Fibroblast of pulmonary artery (primary cell): Measurements from ENCODE around the gene PTGFRN.
A peak's percentile ranks its signal among the peaks of the same experiment; 100 is the strongest.

Experiments
- DNase-seq: peaks from one replicate; pipeline ENCODE4 v3.0.0-alpha.2; 2010; ENCODE audit warnings: low read depth
- H3K4me3 ChIP-seq: replicated peaks from 2 replicates; pipeline ENCODE4 v1.5.1; 2011; ENCODE audit warnings: low read depth, mild to moderate bottlenecking, control low read depth, low read length, moderate library complexity
- TF ChIP-seq, protein P1 (sequence below): IDR thresholded peaks from 2 replicates; pipeline ENCODE4 v1.5.1; 2011; ENCODE audit warnings: mild to moderate bottlenecking, control low read depth, low read length, inconsistent platforms; ENCODE audit errors: missing control alignments

PTGFRN gene

DNA sequence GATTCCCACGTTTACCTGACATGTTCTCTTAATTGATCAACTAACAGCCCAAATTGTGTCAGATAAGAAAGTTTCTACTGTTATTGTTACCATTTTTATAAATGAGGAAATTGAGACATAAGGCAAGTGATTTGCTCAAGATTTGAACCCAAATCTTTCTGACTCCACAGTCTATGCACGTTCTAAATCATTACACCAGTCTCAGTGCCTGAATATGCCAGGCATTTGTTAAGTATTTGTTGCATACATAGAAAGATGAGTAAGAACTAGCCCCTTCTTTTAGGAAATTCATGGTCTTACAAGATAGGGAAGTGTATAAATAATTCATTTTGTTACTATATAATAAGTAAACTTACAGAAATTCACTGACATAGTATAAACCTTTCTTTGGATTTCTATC is 84.7 kb downstream of the PTGFRN start:
- no peak overlapping the region for H3K4me3 ChIP-seq
- TF ChIP-seq, protein P1, sequence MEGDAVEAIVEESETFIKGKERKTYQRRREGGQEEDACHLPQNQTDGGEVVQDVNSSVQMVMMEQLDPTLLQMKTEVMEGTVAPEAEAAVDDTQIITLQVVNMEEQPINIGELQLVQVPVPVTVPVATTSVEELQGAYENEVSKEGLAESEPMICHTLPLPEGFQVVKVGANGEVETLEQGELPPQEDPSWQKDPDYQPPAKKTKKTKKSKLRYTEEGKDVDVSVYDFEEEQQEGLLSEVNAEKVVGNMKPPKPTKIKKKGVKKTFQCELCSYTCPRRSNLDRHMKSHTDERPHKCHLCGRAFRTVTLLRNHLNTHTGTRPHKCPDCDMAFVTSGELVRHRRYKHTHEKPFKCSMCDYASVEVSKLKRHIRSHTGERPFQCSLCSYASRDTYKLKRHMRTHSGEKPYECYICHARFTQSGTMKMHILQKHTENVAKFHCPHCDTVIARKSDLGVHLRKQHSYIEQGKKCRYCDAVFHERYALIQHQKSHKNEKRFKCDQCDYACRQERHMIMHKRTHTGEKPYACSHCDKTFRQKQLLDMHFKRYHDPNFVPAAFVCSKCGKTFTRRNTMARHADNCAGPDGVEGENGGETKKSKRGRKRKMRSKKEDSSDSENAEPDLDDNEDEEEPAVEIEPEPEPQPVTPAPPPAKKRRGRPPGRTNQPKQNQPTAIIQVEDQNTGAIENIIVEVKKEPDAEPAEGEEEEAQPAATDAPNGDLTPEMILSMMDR, result no peak
- DNase-seq, result no peak

DNA sequence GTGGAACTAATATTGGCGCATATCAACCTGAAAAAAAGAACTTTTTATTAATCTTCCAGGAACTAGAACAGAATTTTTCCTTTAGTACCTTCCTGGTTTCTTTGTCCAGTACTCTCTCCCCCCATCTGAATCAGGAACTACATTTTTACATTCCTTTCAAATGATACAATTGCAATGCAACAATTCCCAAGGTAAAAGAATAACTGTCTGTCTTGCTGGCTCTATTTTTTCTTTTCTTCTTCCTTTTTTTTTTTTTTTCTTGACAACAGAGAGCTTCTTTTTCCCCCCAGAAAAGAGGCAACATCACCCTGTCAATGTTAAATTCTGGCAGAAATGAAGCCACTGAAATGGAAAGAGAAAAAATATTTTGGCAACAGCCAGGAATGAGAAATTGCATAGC is 87.3 kb downstream of the PTGFRN start:
- TF ChIP-seq, protein P1, result no peak
- no peak overlapping the region for H3K4me3 ChIP-seq
- peak; percentile 75 for DNase-seq

DNA sequence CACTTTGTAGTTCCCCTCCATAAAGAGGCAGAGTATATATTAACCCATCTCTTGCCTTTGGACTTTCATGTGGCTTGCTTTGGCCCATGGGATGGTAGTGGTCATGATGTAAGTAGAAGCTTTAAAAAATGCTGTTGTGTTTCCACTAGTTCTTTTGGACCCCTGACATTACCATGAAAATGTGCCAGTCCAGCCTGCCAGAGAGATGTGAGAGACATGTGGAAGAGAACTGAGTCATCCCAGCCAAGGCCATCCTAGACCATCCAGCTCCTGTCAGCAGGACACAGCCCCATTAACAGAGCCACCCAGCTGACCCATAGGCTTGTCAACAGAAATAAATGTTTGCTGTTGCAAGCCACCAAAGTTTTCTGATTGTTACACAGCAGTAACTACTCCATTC is 87.9 kb downstream of the PTGFRN start:
- DNase-seq, result no peak

DNA sequence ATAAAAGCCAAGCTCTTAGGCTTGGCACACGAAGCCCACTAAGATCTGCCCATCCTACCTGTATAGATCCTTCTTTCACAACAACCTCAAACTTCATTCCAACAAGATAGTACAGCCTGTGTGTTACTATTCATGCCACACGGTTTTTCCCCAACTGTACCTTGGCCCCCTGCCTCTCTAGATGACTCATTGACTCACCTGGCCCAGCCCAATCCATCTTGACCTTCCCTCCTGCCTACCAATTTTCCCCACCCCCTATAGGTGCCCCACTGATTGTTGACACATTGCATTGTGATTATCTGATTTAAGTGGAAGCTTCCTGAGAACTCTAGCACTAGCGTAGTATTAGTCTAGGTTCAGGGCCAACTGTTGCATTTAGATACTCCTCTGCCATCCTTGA is 89.9 kb downstream of the PTGFRN start:
- TF ChIP-seq, protein P1, result no peak
- H3K4me3 ChIP-seq, result no peak overlapping the region
- no peak for DNase-seq

More for the DNA sequence above, 87.9 kb downstream of the PTGFRN start:
- no peak overlapping the region for H3K4me3 ChIP-seq
- TF ChIP-seq, protein P1, result no peak

DNA sequence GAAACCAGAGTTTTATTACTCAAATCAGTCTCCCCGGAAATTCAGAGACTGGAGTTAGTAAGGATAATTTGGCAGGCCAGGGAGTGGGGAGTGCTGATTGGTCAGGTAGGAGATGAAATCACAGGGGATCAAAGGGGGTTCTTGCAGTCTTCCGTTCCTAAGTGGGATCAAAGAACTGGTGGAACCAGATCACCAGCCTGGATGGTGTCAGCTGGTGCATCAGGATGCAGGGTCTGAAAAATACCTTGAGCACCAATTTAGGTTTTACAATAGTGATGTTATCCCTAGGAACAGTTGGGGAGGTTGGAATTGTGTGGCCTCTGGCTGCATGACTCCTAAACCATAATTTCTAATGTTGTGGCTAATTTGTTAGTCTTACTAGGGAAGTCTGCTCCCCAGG is 90.4 kb downstream of the PTGFRN start:
- H3K4me3 ChIP-seq, result no peak overlapping the region
- DNase-seq, result no peak
- TF ChIP-seq, protein P1, result no peak

DNA sequence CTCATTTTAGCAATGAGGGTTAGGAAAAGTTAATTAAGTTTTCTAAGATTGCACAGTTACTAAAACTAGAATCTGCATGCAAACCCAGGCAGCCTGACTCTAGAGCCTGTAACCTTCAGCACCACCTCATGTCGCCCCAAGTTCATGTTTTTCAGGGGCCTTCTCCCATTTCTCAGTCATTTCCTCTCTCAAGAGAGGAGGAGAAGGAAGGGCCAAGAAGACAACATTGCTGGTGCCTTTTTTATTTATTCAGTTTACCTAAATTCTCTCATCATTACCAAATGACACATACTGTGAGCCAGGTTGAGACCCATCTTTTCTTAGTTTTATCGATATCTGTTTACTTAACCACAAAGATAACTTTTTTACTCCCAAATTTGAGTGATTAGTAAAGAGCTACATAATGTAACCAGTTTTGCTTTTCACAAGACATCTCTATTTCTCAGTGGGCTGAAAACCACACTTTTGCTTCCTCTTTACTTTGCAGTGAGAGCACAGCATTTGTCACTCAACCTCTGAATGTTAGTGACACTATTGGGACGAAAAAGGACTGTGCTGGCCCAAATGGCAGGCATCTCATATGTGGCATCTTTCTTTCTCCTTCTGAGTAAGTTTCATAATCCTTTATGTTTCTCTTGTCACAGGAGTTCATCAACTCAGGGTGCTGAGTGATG is 91.7 kb downstream of the PTGFRN start, which contains the start of gene CD101:
Gene CD101, plus strand, starts transcription at position 507 of the 674 bp plus-strand sequence. Its CDS starts 58 bp downstream, at position 565.
- TF ChIP-seq, protein P1, result no peak
- H3K4me3 ChIP-seq, result no peak within 1 kb of the TSS
- DNase-seq, result no peak
